ENCODE results near the gene CSF1.
"Not testable (repeated sequence)": the region's sequence is repeated elsewhere in the genome, so short reads cannot be mapped to it uniquely, and the experiment has no call there.

Gene CSF1

GRCh38 chr1:109944541-109944940 lies 33.9 kb downstream of the CSF1 start:
- DNase-seq: no peak

GRCh38 chr1:109946511-109946910 lies 35.9 kb downstream of the CSF1 start:
- DNase-seq: no peak

GRCh38 chr1:109947582-109948284 lies 37.1 kb downstream of the CSF1 start:
- no peak for DNase-seq

GRCh38 chr1:109948285-109948630 lies 37.6 kb downstream of the CSF1 start:
- DNase-seq: no peak

GRCh38 chr1:109950038-109950437 lies 39.4 kb downstream of the CSF1 start:
- no peak for DNase-seq

GRCh38 chr1:109950509-109950908 lies 39.9 kb downstream of the CSF1 start:
- no peak for DNase-seq

GRCh38 chr1:109951501-109951900 lies 40.9 kb downstream of the CSF1 start:
- DNase-seq: not testable (repeated sequence)

GRCh38 chr1:109954041-109954512 lies 43.4 kb downstream of the CSF1 start:
- peak; percentile 55 for DNase-seq

- no peak for DNase-seq
These were observed 49.0 kb downstream of the CSF1 start for GRCh38 chr1:109959632-109959973.

GRCh38 chr1:109959974-109960744 lies 49.5 kb downstream of the CSF1 start:
- peak; percentile 94 for DNase-seq

- DNase-seq: no peak
These were observed 50.1 kb downstream of the CSF1 start for GRCh38 chr1:109960745-109961094.

- no peak for DNase-seq
These were observed 53.2 kb downstream of the CSF1 start for GRCh38 chr1:109963864-109964263.

GRCh38 chr1:109969146-109969829 lies 58.6 kb downstream of the CSF1 start:
- peak; percentile 88 for DNase-seq

GRCh38 chr1:109969907-109970306 lies 59.3 kb downstream of the CSF1 start:
- no peak for DNase-seq

GRCh38 chr1:109971559-109971958 lies 60.9 kb downstream of the CSF1 start:
- DNase-seq: no peak

- no peak for DNase-seq
These were observed 63.5 kb downstream of the CSF1 start for GRCh38 chr1:109974191-109974590.

GRCh38 chr1:109975718-109976117 lies 65.1 kb downstream of the CSF1 start:
- peak; percentile 90 for DNase-seq

GRCh38 chr1:109976762-109977161 lies 66.1 kb downstream of the CSF1 start:
- peak; percentile 68 for DNase-seq

GRCh38 chr1:109977225-109977624 lies 66.6 kb downstream of the CSF1 start:
- DNase-seq: no peak

- DNase-seq: no peak
These were observed 67.2 kb downstream of the CSF1 start for GRCh38 chr1:109977657-109978378.

GRCh38 chr1:109978761-109979488 lies 68.3 kb downstream of the CSF1 start:
- no peak for DNase-seq

GRCh38 chr1:109979489-109980091 lies 68.9 kb downstream of the CSF1 start:
- DNase-seq: no peak

Measured in fibroblast of skin of scalp (primary cell).